C4-2B (cell line): ENCODE data around the gene UBA3.

Source experiments
- H3K27ac ChIP-seq: fragments of 450-650 bp; 2 replicates; pipeline ENCODE4 v1.5.1; 2017
- CTCF ChIP-seq: fragments of 450-650 bp; conservative IDR thresholded peaks from 2 replicates; pipeline ENCODE4 v1.5.1; 2017; ENCODE audit warnings: mild to moderate bottlenecking
- ZFX ChIP-seq: fragments of 450-650 bp; IDR thresholded peaks from 2 replicates; pipeline ENCODE4 v1.6.1; 2017

UBA3 gene

GRCh38 chr3:69091389-69092029 is 11.3 kb upstream of the UBA3 start:
- TF ChIP-seq ZFX (no peak), CTCF (no peak)
- H3K27ac ChIP-seq, result no peak overlapping the region

DNA sequence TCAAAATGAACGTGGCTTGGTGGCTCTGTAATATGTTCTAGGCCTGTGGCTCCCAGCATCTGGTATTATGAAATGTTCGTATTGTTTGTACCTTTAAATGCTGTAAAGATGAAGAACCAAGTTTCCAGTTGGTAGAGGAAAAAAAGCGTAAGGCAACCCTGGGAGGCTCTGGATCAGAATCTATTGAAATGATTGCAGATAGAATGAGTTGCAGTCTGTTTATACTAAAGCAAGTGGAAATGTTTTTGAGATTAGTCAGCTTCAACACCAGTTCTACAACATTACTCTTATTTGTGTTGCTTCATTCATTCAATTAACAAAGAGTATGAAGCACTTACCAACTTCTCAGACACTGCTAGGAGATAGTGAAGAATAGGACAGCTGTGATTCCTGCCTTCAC is 9.9 kb upstream of the UBA3 start:
- TF ChIP-seq ZFX (no peak), CTCF (no peak)
- H3K27ac ChIP-seq, result no peak overlapping the region

DNA sequence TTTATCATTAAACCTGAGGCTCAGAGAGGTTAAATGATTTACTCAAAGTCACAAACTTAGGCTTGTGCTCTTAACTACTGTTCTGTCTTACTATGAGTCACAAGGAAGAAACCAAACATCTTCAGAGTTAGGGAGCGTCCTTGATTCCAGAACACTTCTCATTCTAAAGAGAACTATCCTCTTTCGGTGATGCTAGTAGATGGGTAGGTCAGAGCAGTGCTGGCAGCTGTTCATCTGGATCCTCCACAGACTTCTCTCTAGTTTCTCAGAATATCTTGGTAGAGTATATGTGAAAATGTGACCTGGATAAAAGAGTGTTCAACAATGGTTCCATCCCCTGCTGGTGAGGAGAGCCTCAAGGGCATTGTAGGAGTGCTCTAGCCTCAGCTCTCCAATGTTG is 7.9 kb upstream of the UBA3 start:
- TF ChIP-seq ZFX, result no peak
- TF ChIP-seq CTCF, result no peak
- no peak overlapping the region for H3K27ac ChIP-seq

DNA sequence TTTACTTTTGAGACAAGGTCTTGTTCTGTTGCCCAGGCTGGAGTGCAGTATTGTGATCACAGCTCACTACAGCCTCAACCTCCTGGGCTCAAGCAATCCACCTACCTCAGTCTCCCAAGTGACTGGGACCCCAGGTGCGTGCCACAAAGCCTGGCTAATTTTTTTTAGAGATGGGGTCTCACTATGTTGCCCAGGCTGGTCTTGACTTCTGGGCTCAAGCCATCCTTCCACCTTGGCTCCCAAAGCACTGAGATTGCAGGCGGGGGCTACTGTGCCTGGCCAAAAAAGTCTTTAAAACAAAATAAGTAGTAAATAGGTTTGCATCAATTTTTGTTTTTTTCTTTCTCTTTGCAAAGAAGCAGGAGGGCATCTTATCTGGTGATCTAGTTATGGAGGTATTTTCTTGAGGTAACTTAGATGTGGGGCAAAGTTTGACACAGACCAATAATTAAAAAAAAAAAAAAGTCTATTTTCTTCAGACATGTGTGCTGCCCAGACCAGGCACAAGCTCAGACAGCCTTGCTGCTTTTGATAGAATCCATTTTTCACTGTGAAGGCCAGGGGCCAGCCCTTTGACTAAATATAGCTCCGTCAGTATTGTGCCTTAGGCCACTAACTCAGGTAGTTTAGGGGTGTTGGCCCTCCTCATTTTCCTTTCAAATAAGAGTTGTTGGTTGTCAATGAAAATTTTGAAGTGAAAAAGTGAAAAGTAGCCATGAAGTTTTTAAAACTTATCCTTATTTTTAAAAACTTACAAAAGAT is 7.0 kb upstream of the UBA3 start:
- no peak for TF ChIP-seq ZFX
- TF ChIP-seq CTCF, result no peak
- H3K27ac ChIP-seq, result peak overlapping the region; percentile 95

DNA sequence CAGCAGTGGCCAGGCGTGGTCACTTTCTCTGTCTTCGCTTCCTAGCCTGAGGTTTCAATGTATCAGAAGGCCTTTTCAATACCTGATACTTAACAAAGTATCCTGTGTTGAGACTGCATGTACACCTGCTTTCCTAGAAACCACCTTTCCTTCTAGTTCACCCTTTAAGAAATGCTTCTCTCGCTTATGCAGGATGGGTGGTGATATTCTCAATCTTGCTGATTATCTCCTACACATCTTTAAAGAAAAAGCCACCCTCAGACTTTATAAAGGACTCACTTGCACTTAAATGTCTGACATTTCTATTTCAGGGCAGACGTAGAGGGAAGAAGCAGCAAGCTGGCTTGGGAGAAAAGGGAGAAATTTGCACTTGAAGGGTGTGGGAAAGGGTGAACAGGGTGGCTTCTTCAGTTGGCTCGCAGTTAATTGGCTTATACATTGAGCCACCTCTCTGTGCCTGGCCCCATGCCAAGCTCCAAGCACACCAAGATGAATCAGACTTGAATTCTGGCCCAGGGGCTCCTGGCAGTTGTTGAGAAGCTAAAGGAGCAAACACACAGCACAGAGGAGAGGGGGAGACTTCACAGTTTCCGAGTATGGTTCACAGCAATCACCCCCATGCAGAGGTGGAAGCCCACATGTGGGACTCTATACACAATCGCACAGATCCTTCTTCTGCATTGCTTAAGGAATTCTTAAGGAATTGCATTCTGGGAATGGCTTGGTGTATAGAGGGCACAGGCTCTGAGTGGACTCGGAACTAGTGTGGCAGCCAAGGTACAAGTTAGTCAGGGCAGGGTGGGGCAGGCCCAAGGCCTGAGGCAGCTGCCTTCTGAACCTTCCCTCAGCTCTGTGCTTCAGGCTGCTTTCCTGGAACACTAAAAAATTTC is 5.9 kb upstream of the UBA3 start:
- H3K27ac ChIP-seq, result peak overlapping the region; percentile 95
- no peak for TF ChIP-seq ZFX
- no peak for TF ChIP-seq CTCF

GRCh38 chr3:69085168-69085832 is 5.1 kb upstream of the UBA3 start:
- H3K27ac ChIP-seq, result peak overlapping the region; percentile 95
- no peak for TF ChIP-seq CTCF
